AG04449 (cell line): ENCODE data around the gene AP4M1.

Experiments used
- CTCF ChIA-PET: fragments of 350-600 bp; formaldehyde crosslinking; extraction: SDS; loops from one replicate; lab custom pipeline; 2021; ENCODE audit warnings: antibody characterized with exemption; lab: Yijun Ruan, JAX
- POLR2A ChIA-PET: fragments of 400-600, 350-600 bp; formaldehyde crosslinking; extraction: SDS; loops from one replicate; lab custom pipeline; 2020; ENCODE audit warnings: antibody characterized with exemption, inconsistent platforms; lab: Yijun Ruan, JAX
- DNase-seq: peaks from one replicate; pipeline ENCODE4 v3.0.0-alpha.2; 2010; ENCODE audit warnings: low read depth, low spot score
- H3K4me3 ChIP-seq: 2 replicates; pipeline ENCODE4 v1.5.1; 2011; ENCODE audit warnings: low read depth, mild to moderate bottlenecking, control low read depth, low read length
- CTCF ChIP-seq: IDR thresholded peaks from one replicate; pipeline ENCODE4 v1.5.1; 2011; ENCODE audit warnings: mild to moderate bottlenecking, moderate library complexity, low read length, control low read depth, inconsistent platforms; ENCODE audit not compliant: insufficient read depth; ENCODE audit errors: missing control alignments

The AP4M1 gene

DNA sequence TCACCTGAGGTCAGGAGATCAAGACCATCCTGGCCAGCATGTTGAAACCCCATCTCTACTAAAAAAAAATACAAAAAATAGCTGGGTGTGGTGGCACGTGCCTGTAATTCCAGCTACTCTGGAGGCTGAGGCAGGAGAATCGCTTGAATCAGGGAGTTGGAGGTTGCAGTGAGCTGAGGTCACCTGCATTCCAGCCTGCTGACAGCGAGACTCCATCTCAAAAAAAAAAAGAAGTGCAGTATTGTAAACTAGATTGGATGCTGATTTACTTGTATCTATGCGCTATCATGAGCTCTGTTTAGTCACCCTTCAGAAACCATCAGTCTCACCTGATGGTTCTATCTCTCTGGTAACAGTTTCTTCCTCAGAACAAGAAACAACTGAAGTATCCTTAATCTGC is 38.1 kb upstream of the AP4M1 start:
- no peak for TF ChIP-seq CTCF
- POLR2A ChIA-PET = interaction anchor here (1.3 kb wide), 1 partner anchor 32 kb away, joined by 3 read pairs; no protein-coding TSS in a partner anchor
- no peak overlapping the region for H3K4me3 ChIP-seq
- CTCF ChIA-PET = interaction anchor here (1.1 to 17.4 kb wide), 5 partner anchors 10 to 71 kb away, joined by 3 to 363 read pairs (median 7); partner anchors contain the start of gene ZNF3
- DNase-seq = no peak

GRCh38 chr7:100064162-100064561 is 37.3 kb upstream of the AP4M1 start:
- no peak for TF ChIP-seq CTCF
- no peak overlapping the region for H3K4me3 ChIP-seq
- CTCF ChIA-PET = interaction anchor here (0.7 to 17.4 kb wide), 6 partner anchors 11 to 86 kb away, joined by 3 to 363 read pairs (median 5); partner anchors contain the start of gene ZNF3
- POLR2A ChIA-PET = interaction anchor here (1.3 kb wide), 1 partner anchor 33 kb away, joined by 3 read pairs; no protein-coding TSS in a partner anchor
- no peak for DNase-seq

DNA sequence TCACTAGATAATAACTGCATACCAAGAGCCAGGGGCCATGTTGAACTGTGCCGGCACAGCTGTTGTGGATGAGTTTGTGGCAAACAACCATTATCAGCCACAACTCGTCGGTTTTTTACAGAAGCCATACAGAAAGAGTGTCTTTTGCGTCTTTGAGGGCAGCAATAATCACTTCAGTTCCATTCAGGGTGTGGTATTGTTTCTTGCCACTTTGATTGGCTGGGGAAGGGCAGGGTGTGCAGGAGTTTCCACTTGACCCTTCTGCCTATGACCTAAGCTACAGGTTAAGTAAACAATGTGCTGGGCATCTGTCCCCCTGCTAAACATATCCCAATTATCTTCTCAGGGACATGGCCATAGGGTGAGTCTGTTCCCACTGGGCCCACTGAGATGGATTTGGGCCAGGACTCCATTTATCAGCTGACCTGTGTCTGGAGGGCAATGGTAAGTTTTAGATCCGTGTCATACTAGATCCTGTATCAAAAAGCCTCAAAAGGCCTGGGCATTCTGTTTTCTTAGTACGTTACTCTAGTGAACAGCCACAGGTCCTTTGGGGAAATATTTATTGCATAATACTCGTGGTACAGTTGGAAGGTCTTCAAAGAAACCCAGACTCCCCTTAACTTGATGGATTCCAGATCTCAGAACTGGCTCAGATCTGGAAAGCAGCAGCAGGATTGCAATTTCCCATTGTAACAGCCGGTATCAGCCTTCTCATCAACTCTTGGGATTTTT is 35.8 kb upstream of the AP4M1 start:
- DNase-seq = no peak
- TF ChIP-seq CTCF = no peak
- ChIA-PET POLR2A (no interaction called here), CTCF (interaction anchor here (1.0 kb wide), 2 partner anchors 9 to 17 kb away, joined by 3 read pairs; no protein-coding TSS in a partner anchor)
- no peak overlapping the region for H3K4me3 ChIP-seq

GRCh38 chr7:100066953-100067352 is 34.5 kb upstream of the AP4M1 start:
- no peak overlapping the region for H3K4me3 ChIP-seq
- DNase-seq = no peak
- ChIA-PET POLR2A (no interaction called here), CTCF (interaction anchor here (0.7 to 1.5 kb wide), 6 partner anchors 8 to 15 kb away, joined by 3 to 6 read pairs (median 4); no protein-coding TSS in a partner anchor)
- TF ChIP-seq CTCF = no peak

GRCh38 chr7:100069991-100070390 is 31.5 kb upstream of the AP4M1 start:
- TF ChIP-seq CTCF = no peak
- no peak overlapping the region for H3K4me3 ChIP-seq
- DNase-seq = no peak
- ChIA-PET CTCF (interaction anchor here (1.7 to 2.1 kb wide), 3 partner anchors 11 to 76 kb away, joined by 4 to 13 read pairs (median 5); partner anchors contain the start of gene ZNF3), POLR2A (no interaction called here)
